Smooth muscle cell (in vitro differentiated cells): Measurements from ENCODE around the gene NMUR2. TPM values are rescaled to one million over a fixed set of nuclear protein-coding genes. Genes with fewer than 3 reads are reported as not detected.

Source experiments
- DNase-seq: peaks from one replicate; lab custom pipeline; 2025; ENCODE audit not compliant: unreplicated experiment; lab: John Stamatoyannopoulos, UW
- H2AFZ ChIP-seq: fragments of 200-600 bp; sonication (generic); 2 replicates; pipeline ENCODE4 v1.6.0; 2016; ENCODE audit warnings: antibody characterized with exemption, low read depth, mild to moderate bottlenecking
- H3F3A ChIP-seq: fragments of 200-600 bp; sonication (generic); 2 replicates; pipeline ENCODE4 v1.6.0; 2017; ENCODE audit warnings: antibody characterized with exemption, low read depth
- H3K27ac ChIP-seq: fragments of 200-600 bp; sonication (generic); 2 replicates; pipeline ENCODE4 v1.5.1; 2016; ENCODE audit warnings: low read depth, mild to moderate bottlenecking
- H3K27me3 ChIP-seq: fragments of 200-600 bp; sonication (generic); 2 replicates; pipeline ENCODE4 v1.6.1; 2016; ENCODE audit warnings: low read depth, mild to moderate bottlenecking
- H3K36me3 ChIP-seq: fragments of 200-600 bp; sonication (generic); 2 replicates; pipeline ENCODE4 v1.5.1; 2016; ENCODE audit warnings: low read depth
- H3K4me1 ChIP-seq: fragments of 200-600 bp; sonication (generic); 2 replicates; pipeline ENCODE4 v1.5.1; 2016; ENCODE audit warnings: low read depth
- H3K4me2 ChIP-seq: fragments of 200-600 bp; sonication (generic); 2 replicates; pipeline ENCODE4 v1.6.0; 2016; ENCODE audit warnings: mild to moderate bottlenecking
- H3K4me3 ChIP-seq: fragments of 200-600 bp; sonication (generic); 2 replicates; pipeline ENCODE4 v1.5.1; 2016; ENCODE audit warnings: mild to moderate bottlenecking
- H3K79me2 ChIP-seq: fragments of 200-600 bp; sonication (generic); 2 replicates; pipeline ENCODE4 v1.6.0; 2016; ENCODE audit warnings: low read depth, mild to moderate bottlenecking
- H3K9ac ChIP-seq: fragments of 200-600 bp; sonication (generic); 2 replicates; pipeline ENCODE4 v1.6.0; 2016; ENCODE audit warnings: low read depth
- H3K9me3 ChIP-seq: fragments of 200-600 bp; sonication (generic); replicated peaks from 2 replicates; pipeline ENCODE4 v1.5.1; 2016; ENCODE audit warnings: low read depth
- H4K20me1 ChIP-seq: fragments of 200-600 bp; sonication (generic); 2 replicates; pipeline ENCODE4 v1.6.0; 2016; ENCODE audit warnings: low read depth
- WGBS: methylation state at CpG from one replicate; pipeline ENCODE4 v1.1.7; 2016; ENCODE audit warnings: low lambda C conversion rate; 5-methylcytosine and 5-hydroxymethylcytosine counted together
- polyA plus RNA-seq: library from polyadenylated mRNA; unstranded; fragments of >200 nt; fragmentation: Nextera tagmentation; extraction: Ambion mirVana; gene quantifications from 2 replicates; pipeline ENCODE4 v1.2.1, GENCODE V29; 2016
- total RNA-seq: library from RNA; depleted of rRNA; stranded (reverse); fragments of >200 nt; gene quantifications from 2 replicates; pipeline ENCODE4 v1.2.3, GENCODE V29; 2014
- TF ChIP-seq, protein P1 (sequence below): fragments of 200-600 bp; sonication (generic); IDR thresholded peaks from 2 replicates; pipeline ENCODE4 v1.5.1; 2017; ENCODE audit warnings: borderline replicate concordance, mild to moderate bottlenecking, antibody characterized with exemption; ENCODE audit not compliant: insufficient read depth, poor library complexity, severe bottlenecking

NMUR2 gene
- total and polyA plus RNA-seq, 2 experiments from 2014 or later: not detected

DNA sequence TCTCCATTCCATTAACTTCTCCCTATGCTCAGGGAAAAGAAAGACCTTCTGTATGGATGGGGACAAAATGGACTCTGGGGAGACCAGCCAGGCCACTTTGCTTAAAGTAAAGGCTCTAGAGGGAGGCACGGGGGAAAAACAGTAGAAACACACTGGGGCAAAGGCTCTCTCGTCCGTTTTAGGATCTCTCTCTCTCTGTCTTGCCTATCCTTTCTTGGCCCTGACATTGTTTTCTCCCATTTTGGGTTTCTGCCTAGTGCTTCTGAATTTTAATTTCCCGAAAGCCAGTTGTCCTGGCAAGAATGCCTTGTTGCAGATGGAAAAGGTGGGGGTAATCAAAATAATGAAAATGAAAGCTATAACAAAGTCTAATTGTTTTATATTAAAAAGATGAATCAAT lies 28.2 kb downstream of the NMUR2 start:
- no peaks in the 10 kb centered on the region for H3K36me3 ChIP-seq
- H3K4me2 ChIP-seq: no peak overlapping the region
- no peaks in the 10 kb centered on the region for H3F3A ChIP-seq
- H2AFZ ChIP-seq: no peak overlapping the region
- no peaks in the 10 kb centered on the region for H3K79me2 ChIP-seq
- H3K4me1 ChIP-seq: peaks cover 7% of the 10 kb centered on the region
- no peaks in the 10 kb centered on the region for H3K9me3 ChIP-seq
- DNase-seq: no peak
- H3K27ac ChIP-seq: no peak overlapping the region
- TF ChIP-seq, protein P1, sequence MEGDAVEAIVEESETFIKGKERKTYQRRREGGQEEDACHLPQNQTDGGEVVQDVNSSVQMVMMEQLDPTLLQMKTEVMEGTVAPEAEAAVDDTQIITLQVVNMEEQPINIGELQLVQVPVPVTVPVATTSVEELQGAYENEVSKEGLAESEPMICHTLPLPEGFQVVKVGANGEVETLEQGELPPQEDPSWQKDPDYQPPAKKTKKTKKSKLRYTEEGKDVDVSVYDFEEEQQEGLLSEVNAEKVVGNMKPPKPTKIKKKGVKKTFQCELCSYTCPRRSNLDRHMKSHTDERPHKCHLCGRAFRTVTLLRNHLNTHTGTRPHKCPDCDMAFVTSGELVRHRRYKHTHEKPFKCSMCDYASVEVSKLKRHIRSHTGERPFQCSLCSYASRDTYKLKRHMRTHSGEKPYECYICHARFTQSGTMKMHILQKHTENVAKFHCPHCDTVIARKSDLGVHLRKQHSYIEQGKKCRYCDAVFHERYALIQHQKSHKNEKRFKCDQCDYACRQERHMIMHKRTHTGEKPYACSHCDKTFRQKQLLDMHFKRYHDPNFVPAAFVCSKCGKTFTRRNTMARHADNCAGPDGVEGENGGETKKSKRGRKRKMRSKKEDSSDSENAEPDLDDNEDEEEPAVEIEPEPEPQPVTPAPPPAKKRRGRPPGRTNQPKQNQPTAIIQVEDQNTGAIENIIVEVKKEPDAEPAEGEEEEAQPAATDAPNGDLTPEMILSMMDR: no peak
- no peak overlapping the region for H3K4me3 ChIP-seq
- H3K9ac ChIP-seq: no peak overlapping the region
- H4K20me1 ChIP-seq: no peaks in the 10 kb centered on the region
- no peaks in the 10 kb centered on the region for H3K27me3 ChIP-seq
- 85% methylated on average over 4 of the region's 4 CpGs for WGBS

- no peaks in the 10 kb centered on the region for H3F3A ChIP-seq
These were observed 30.3 kb downstream of the NMUR2 start for GRCh38 chr5:152374711-152375275.

GRCh38 chr5:152372875-152373274 lies 32.2 kb downstream of the NMUR2 start:
- H3K79me2 ChIP-seq: no peaks in the 10 kb centered on the region
- 48% methylated on average over 1 of the region's 1 CpG for WGBS
- no peak overlapping the region for H3K4me3 ChIP-seq
- no peaks in the 10 kb centered on the region for H3K4me1 ChIP-seq
- H3K36me3 ChIP-seq: no peaks in the 10 kb centered on the region
- no peaks in the 10 kb centered on the region for H3F3A ChIP-seq
- no peak overlapping the region for H2AFZ ChIP-seq
- no peaks in the 10 kb centered on the region for H3K9me3 ChIP-seq
- H3K27me3 ChIP-seq: no peaks in the 10 kb centered on the region
- no peak overlapping the region for H3K4me2 ChIP-seq
- H4K20me1 ChIP-seq: no peaks in the 10 kb centered on the region
- H3K27ac ChIP-seq: no peak overlapping the region
- no peak overlapping the region for H3K9ac ChIP-seq
- DNase-seq: no peak
- TF ChIP-seq, protein P1: no peak

More at GRCh38 chr5:152374711-152375275, 30.3 kb downstream of the NMUR2 start:
- Histone ChIP-seq H3K9ac (no peak overlapping the region), H3K27ac (no peak overlapping the region), H3K9me3 (no peaks in the 10 kb centered on the region), H3K4me3 (no peak overlapping the region), H3K4me2 (no peak overlapping the region), H4K20me1 (no peaks in the 10 kb centered on the region), H3K36me3 (no peaks in the 10 kb centered on the region), H2AFZ (no peak overlapping the region), H3K4me1 (peaks cover 7% of the 10 kb centered on the region), H3K79me2 (no peaks in the 10 kb centered on the region), H3K27me3 (no peaks in the 10 kb centered on the region)
- no peak for DNase-seq
- 96% methylated on average over 1 of the region's 1 CpG for WGBS
- TF ChIP-seq, protein P1: no peak

GRCh38 chr5:152369298-152369697 lies 35.8 kb downstream of the NMUR2 start:
- H3K27ac ChIP-seq: no peak overlapping the region
- H3K9ac ChIP-seq: no peak overlapping the region
- no peak overlapping the region for H3K4me2 ChIP-seq
- no peaks in the 10 kb centered on the region for H4K20me1 ChIP-seq
- H3K27me3 ChIP-seq: no peaks in the 10 kb centered on the region
- H3K79me2 ChIP-seq: no peaks in the 10 kb centered on the region
- DNase-seq: no peak
- no peak overlapping the region for H2AFZ ChIP-seq
- no peaks in the 10 kb centered on the region for H3F3A ChIP-seq
- TF ChIP-seq, protein P1: no peak
- H3K9me3 ChIP-seq: no peaks in the 10 kb centered on the region
- H3K36me3 ChIP-seq: no peaks in the 10 kb centered on the region
- no peak overlapping the region for H3K4me3 ChIP-seq
- H3K4me1 ChIP-seq: no peaks in the 10 kb centered on the region
